SKM-1 treated with dmso at 0.1 percent for 144 hours (cell line): ENCODE results near the gene FBXL17.

Experiments used
- DNase-seq: peaks from one replicate; lab custom pipeline; 2025; ENCODE audit not compliant: unreplicated experiment; lab: John Stamatoyannopoulos, UW

The FBXL17 gene

GRCh38 chr5:108016101-108016500 is 365.8 kb downstream of the FBXL17 start:
- DNase-seq: no peak

DNA sequence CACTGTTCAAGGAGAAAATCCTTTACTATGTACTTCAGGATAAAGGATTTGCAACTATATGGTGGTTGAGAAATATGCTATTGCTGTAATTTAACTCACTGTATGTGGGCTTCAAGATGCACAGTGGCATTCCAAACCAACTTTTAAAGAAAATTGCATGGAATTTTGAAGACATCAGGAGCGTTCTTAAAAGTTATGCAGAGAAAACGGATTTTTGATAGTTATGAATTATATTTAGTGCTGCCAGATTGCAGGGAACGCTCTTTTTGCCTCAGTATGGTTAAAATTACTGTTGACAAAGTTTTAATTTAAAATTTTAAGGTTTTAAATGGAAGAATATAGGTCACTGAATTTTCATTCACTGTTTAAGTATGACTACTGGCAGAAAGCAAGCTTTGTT is 375.1 kb downstream of the FBXL17 start:
- no peak for DNase-seq

GRCh38 chr5:108003178-108003577 is 378.7 kb downstream of the FBXL17 start:
- no peak for DNase-seq

DNA sequence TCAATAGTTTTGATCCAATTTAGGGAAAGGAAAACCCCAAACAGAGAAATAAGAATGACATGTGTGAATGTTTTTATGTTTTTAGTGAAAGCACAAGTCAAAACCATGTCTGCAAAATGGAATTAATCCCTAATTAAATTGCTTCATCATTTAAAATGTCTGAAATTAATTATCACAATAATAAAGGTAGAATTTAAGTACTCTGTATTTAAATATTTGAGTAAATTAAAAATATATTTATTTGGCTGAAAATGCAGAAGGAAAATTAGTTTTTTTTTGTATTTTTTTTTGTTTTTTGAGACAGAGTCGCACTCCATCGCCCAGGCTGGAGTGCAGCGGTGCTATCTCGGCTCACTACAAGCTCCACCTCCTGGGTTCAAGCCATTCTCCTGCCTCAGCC is 380.7 kb downstream of the FBXL17 start:
- no peak for DNase-seq

DNA sequence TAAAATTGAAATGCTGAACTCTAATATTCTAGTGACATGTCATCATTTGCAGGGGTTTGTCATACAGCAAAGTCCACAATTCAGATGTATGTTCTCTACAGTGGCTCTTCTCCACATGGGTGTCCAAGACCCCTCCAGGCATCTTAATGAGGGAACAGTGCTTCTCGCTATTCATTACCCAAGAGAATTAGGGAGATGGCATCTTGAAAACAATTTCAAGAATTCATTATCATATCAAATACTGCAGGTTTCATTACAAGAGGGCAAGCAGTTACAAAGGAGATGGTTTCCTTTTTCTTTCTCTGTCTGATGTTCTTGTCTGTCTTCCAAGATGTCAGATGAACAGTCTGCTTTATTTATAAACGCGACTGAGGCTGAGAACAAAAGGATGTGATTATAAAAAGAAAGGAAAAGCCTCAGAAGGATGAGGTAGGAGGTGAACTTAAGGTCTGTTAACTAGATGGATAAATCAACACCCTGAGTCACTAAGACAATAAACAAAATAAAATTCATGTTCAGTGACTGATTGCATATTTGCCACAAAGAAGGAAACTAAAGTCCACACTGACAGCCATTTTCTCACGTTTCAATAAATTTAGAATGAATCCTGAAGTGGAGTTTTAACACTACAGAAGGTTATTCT is 384.4 kb downstream of the FBXL17 start:
- DNase-seq: no peak

DNA sequence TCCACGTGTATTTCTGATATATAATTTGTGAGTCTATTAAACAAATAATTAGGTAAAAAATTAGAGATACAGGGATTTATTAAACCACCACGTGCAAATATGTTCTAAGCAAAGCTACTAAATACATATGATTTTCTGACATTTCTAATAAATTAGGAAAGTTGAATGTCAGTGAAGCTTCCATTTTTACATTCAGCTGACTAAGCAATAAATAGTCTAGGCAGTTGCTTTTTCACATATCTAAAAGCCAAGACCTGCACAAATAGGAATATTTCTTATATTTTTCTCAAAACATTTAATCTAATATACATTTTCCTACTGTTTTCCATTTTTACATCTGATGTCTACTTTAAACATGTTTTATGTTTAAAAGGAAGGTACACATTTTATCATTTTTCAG is 388.6 kb downstream of the FBXL17 start:
- DNase-seq: no peak

DNA sequence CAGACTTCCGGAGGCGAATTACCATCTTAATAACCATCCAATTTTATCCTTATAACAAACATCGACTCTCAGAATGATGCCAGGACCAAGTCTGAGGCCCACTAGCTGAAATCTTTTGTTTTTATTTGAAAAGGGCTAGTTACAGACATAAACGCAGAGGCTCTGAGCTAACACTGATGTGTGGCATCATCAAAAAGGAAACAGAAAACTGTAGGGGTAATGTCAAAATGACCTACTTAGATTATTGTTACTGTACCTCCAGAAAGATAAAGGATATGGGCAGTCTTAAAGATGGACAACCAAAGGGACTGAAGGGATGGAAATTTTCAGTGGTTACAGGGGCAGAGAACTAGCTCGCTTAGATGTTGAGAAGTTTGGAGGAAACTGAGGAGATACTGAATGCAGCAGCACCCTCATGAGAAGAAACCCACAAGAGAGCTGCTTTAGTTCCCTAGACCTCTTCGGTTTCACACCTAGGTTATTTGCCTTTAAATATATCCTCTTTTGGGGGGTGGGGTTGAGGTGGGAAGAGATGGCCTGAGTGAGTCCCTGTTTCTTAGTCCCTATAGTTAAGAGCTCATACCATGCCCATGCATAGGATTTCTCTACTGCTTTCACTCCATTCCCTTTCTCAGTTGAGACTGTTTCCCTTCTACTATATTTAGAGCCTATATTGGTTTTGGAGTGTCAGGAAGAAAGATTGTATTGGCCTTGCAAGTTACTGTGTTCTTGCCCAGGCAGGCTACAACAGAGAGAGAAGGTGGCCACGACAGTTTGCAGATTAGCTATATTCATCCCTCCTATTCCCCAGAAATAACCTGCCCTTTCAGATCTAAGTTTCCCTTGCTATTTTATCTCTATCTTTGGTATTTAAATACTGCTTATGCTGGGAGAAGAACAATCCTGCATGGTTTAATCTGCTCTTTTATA is 390.8 kb downstream of the FBXL17 start:
- no peak for DNase-seq

- no peak for DNase-seq
Observed at GRCh38 chr5:107985144-107985543, 396.8 kb downstream of the FBXL17 start.

GRCh38 chr5:107982703-107983425 is 399.0 kb downstream of the FBXL17 start:
- no peak for DNase-seq

- no peak for DNase-seq
Observed at GRCh38 chr5:107980923-107981692, 400.8 kb downstream of the FBXL17 start.

DNA sequence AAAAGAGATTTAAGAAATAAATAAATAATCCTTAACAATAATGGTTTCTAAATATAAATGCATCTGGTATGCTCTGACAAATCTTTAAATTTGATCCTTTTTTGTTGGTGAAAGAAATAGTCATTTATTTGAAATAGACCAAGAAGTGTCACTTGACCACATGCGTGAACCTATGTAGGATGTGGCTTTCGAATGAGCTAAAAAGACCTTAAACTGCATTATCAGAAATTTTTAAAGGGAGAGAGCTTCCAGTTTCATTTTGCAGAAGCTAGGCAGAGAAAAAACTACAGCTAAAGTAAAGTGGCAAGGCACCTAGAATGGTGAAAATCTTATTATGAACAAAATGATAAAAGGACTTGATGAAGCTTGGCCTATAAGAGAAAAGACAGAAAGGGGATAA is 402.0 kb downstream of the FBXL17 start:
- DNase-seq: no peak

GRCh38 chr5:107979291-107979690 is 402.6 kb downstream of the FBXL17 start:
- DNase-seq: no peak

DNA sequence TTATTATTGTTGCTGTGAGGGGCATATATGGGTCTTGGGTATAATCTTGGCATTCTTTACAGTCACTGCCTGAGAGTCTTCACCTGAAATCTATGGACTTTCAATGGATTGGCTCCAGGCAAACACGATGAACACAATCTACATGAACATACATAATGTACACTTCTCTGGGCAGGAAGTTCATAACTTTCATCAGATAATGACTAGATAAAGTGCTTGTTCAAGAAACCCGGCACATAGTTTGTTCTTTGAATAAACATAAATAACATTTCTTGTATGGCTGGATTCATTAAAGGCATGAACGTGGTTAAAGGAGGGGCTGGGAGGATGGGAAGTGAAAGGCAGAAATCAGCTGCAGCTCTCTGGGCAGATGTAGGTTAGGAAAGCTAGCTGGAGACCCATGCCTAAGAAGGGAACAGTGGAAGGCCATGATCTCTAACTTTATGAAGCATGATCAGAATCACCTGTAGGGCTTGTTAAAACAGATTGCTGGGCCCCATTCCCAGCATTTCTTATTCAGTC is 404.3 kb downstream of the FBXL17 start:
- no peak for DNase-seq

DNA sequence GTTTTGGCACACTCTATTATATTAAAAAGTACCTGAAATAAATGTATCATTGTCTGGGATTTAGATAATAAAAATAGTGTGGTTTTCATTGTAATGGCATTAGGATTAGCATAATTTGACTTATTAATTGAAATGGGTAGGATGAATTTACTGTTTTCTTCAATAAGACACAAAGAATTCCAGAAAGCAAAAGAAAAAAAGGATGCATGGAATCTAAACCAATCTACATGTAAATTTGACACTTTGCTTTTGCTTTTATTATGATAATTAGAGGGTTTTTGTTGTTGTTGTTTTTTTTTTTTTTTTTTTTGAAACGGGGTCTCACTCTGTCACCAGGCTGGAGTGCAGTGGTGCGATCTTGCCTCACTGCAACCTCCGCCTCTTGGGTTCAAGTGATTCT is 406.3 kb downstream of the FBXL17 start:
- DNase-seq: no peak

- no peak for DNase-seq
Observed at GRCh38 chr5:107971846-107972245, 410.1 kb downstream of the FBXL17 start.

- DNase-seq: no peak
Observed at GRCh38 chr5:107969847-107970246, 412.1 kb downstream of the FBXL17 start.

DNA sequence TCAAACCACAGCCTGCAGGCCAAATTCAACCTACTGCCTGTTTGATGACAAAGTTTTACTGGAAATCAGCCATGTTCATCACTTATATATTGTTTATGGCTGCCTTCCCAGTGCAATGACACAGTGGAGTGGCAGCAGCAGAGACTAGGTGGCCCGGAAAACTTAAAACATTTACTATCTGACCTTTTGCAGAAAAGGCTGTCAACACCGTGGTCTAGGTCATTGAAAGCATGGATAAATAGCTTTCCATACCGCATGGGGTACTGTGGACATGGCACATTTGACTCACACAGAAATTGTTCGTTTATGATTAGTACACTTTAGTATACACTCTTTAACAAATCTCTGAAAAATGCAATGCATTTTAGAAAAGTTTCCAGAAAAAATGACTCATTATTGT is 412.9 kb downstream of the FBXL17 start:
- DNase-seq: no peak

DNA sequence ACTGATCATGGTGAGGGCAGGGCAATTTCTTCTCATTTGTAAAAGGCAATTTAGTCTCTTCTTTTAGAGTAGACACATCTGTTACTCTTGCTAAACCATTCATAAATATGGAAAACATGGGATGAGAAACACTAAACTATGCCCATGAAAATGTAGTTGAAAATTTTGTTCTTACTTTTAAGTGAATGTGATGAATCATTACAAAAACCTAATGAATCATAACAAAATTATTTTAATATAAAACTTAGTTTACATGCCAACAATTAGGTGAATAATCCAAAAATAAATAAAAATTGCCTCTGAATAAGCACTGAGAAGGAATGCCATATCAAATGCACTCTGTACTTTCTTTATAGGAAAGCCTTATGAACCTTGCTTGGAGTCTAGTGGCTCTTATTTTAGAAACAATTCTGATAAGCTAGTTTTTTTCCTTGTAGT is 413.5 kb downstream of the FBXL17 start:
- DNase-seq: no peak

DNA sequence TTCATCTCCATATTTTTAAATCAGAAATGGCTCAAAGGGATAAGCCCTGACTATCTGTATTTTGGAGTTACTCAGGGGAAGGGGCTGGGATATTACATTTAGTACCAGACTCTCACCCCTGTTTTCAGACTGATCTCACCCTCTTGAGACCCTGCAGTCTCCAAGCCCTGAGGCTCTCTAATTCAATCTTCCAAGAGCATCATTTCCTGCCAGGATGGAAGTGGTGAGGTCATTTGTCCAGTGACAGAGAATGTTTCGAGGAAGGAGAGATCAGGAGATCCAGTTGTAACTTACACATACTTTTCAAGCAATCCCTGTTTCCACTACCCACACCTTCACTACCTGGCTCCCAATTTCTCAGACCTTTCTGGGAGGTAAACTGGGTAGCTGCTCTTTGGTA is 415.7 kb downstream of the FBXL17 start:
- DNase-seq: no peak

- no peak for DNase-seq
Observed at GRCh38 chr5:107964722-107965121, 417.2 kb downstream of the FBXL17 start.
